Heart right ventricle (tissue), 16 donors: Measurements from ENCODE around the gene DLG4. TPM values are rescaled to one million over a fixed set of nuclear protein-coding genes. Genes with fewer than 3 reads are reported as not detected.

ENCODE experiments used
- ATAC-seq, 8 donors: fragments of 200-7000 bp; cut with Tn5 transposase; one replicate each; pipeline ENCODE4 v1.9.1; 2020; ENCODE audit warnings: mild to moderate bottlenecking in 8 of 8, moderate library complexity in 8 of 8, moderate number of reproducible peaks in 1 of 8
- DNase-seq, 2 donors: peaks; one replicate each; pipeline ENCODE4 v3.0.0-alpha.2; 2020
- H3K27ac ChIP-seq, 10 donors: fragments of 200-600 bp; sonication (generic) in 2 of 10; one replicate each; pipeline versions ENCODE4 v1.5.0 to v1.8.0; 2020 to 2022; ENCODE audit warnings: mild to moderate bottlenecking in 3 of 10
- H3K27me3 ChIP-seq, 7 donors: fragments of 200-600 bp; one replicate each; pipeline ENCODE4 v1.8.0; 2021 to 2022; ENCODE audit warnings: mild to moderate bottlenecking in 2 of 7
- H3K36me3 ChIP-seq, 9 donors: fragments of 200-600 bp; sonication (generic) in 1 of 9; one replicate each; pipeline versions ENCODE4 v1.5.0 to v1.8.0; 2020 to 2022; ENCODE audit warnings: mild to moderate bottlenecking in 2 of 9
- H3K4me1 ChIP-seq, 9 donors: fragments of 200-600 bp; sonication (generic) in 1 of 9; one replicate each; pipeline versions ENCODE4 v1.5.0 to v1.8.0; 2020 to 2022; ENCODE audit warnings: mild to moderate bottlenecking in 4 of 9
- H3K4me3 ChIP-seq, 10 donors: fragments of 200-600 bp; sonication (generic) in 2 of 10; one replicate each; pipeline versions ENCODE4 v1.5.0 to v1.8.0; 2020 to 2022; ENCODE audit warnings: mild to moderate bottlenecking in 7 of 10, moderate library complexity in 2 of 10
- H3K9me3 ChIP-seq, 11 donors: fragments of 200-600 bp in 10 of 11; sonication (generic) in 2 of 11; one replicate each; pipeline versions ENCODE4 v1.5.0 to v1.8.0; 2013 to 2022; ENCODE audit warnings: mild to moderate bottlenecking in 2 of 11, control low read depth in 1 of 11, moderate library complexity in 1 of 11
- CTCF ChIP-seq, 9 donors: fragments of 200-600 bp; sonication (generic) in 2 of 9; IDR thresholded peaks; one replicate each; pipeline versions ENCODE4 v1.5.0 to v1.8.0; 2021 to 2022; ENCODE audit warnings: antibody characterized with exemption in 9 of 9, mild to moderate bottlenecking in 5 of 9, moderate library complexity in 1 of 9
- WGBS, 2 donors: extraction: QIAGEN DNeasy Blood & Tissue Kit; methylation state at CpG; one replicate each; pipeline ENCODE4 v1.1.7; 2013; ENCODE audit warnings: inconsistent platforms in 1 of 2; 5-methylcytosine and 5-hydroxymethylcytosine counted together
- intact Hi-C, 10 donors: fragments of 100-400 bp; cut with DNase I; formaldehyde crosslinking; loops; one replicate each; pipeline versions ENCODE4 v1.11.1 to v1.14.2; 2022
- polyA plus RNA-seq, 2 donors: library from polyadenylated mRNA; stranded (reverse); fragments of 200-250 nt; gene quantifications; one replicate each; pipeline ENCODE4 v1.2.3, GENCODE V29; 2013
- total RNA-seq, 10 donors: library from RNA; stranded (reverse); fragmentation: NEBNext Ultra II Directional in 3 of 10; extraction: Animal tissue kit (Norgen Biotek cat#: 25700) in 3 of 10; gene quantifications; one replicate each; pipeline versions ENCODE4 v1.2.1 to v1.2.4, GENCODE V29; 2021 to 2023
- donor health status: Arrhythmogenic right ventricular cardiomyopathy.
- donor health status: ischemic (EF 13 %, LVEDD 7.1; RV severe dilation, severe dysfunction).
- donor health status: healthy with polysubstance abuse.
- donor health status: DM: no; HTN: yes; CAD: no.
- donor health status: DM: no; HTN: no; CAD: no.
- donor health status: ischemic (EF 25% LVEDD 6.9; RV normal size, moderate dysfunction).
- donor health status: ischemic (EF 25% LVEDD 5.7; RV mildly dilated, moderate dysfunction).
- donor health status: healthy.
- donor health status: DM: yes; HTN: yes; CAD: no.
- donor health status: Ischemic cardiomyopathy.
- donor health status: ischemic (EF 35%, LVEDD 5.7; RV mildly dilated, moderate dysfunction).
- donor health status: nonischemic (EF 11% LVEDD 7.7; RV severe dilation, severe dysfunction).
- donor health status: DM: yes; HTN: yes; CAD: no.
- donor health status: PGD.
- donor health status: ischemic (EF 29% LVEDD 5.4; RV normal size, mild dysfunction).
- donor health status: nonischemic (EF 23%, LVEDD 6.1; RV moderate dilation, normal function).

Gene DLG4
- total and polyA plus RNA-seq, 12 donors: 5.4 to 27.8 (median 16.7) TPM

DNA sequence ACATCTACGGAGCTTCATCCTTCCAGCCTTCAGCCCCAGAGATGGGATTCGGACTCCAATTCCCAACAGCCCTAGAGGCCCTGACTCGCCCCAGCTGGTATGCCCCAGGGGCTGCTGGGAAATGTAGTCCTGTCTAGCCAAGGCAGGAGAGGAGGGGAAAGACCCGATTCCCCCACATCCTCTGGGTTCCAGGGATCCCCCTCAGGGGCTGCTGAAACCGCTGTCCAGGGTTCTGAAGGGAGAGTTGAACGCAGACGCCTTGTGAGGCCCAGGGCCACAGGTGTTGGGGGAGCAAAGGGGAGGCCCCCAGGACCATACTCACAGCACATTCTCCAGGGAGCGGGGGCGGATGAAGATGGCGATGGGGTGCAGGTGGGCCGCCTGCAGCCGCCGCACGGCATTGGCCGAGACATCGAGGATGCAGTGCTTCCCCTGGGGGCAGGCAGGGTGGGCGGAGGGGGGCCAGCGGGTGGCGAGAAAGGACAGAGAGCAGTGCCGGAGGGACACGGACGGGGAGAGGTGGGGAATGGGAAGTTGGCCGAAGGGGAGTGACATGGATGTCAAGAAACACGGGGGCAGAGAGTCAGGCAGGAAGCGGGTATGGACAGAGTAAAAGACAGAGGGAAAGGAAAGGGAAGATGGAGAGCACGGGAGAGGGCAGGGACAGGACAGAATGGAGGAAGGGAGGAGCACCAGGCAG, 27.9 kb downstream of the DLG4 start:
- intact Hi-C loops: no loop called here
- DNase-seq (peak in 1 of 2 donors; percentile 63), ATAC-seq (peak; percentile 52 to 82 (median 77))
- no peaks in the 10 kb centered on the region for H3K4me1 ChIP-seq
- no peaks in the 10 kb centered on the region for H3K27me3 ChIP-seq
- H3K27ac ChIP-seq: no peak overlapping the region
- TF ChIP-seq CTCF (IDR thresholded peaks at IDR 0.05): no peak
- no peaks in the 10 kb centered on the region for H3K9me3 ChIP-seq
- WGBS, 2 donors: 61 to 73% methylated on average over 26 of the region's 26 CpGs
- no peak overlapping the region for H3K4me3 ChIP-seq
- peaks cover 0 to 58% (median 17%) of the 10 kb centered on the region in 9 donors for H3K36me3 ChIP-seq

- DNase-seq: no peak
- WGBS, 2 donors: 88 to 91% methylated on average over 12 of the region's 12 CpGs
- no peaks in the 10 kb centered on the region for H3K9me3 ChIP-seq
- H3K27ac ChIP-seq: no peak overlapping the region
- TF ChIP-seq CTCF (IDR thresholded peaks at IDR 0.05): no peak
- intact Hi-C loops: no loop called here
- no peaks in the 10 kb centered on the region for H3K4me1 ChIP-seq
- peak in 3 of 8 donors; percentile 4 to 13 (median 5) for ATAC-seq
- no peak overlapping the region for H3K4me3 ChIP-seq
- no peaks in the 10 kb centered on the region for H3K27me3 ChIP-seq
- peaks cover 0 to 52% (median 11%) of the 10 kb centered on the region in 9 donors for H3K36me3 ChIP-seq
Measured at GRCh38 chr17:7191069-7191468, 28.6 kb downstream of the DLG4 start.

GRCh38 chr17:7190276-7190917, 29.2 kb downstream of the DLG4 start:
- no peak overlapping the region for H3K27ac ChIP-seq
- H3K36me3 ChIP-seq: peaks cover 0 to 45% (median 5%) of the 10 kb centered on the region in 9 donors
- peak in 1 of 8 donors; percentile 10 for ATAC-seq
- no peak for DNase-seq
- intact Hi-C loops: no loop called here
- H3K9me3 ChIP-seq: no peaks in the 10 kb centered on the region
- 87 to 89% methylated on average over 14 of the region's 14 CpGs for WGBS, 2 donors
- H3K27me3 ChIP-seq: no peaks in the 10 kb centered on the region
- no peak for TF ChIP-seq CTCF (IDR thresholded peaks at IDR 0.05)
- no peaks in the 10 kb centered on the region for H3K4me1 ChIP-seq
- H3K4me3 ChIP-seq: no peak overlapping the region

DNA sequence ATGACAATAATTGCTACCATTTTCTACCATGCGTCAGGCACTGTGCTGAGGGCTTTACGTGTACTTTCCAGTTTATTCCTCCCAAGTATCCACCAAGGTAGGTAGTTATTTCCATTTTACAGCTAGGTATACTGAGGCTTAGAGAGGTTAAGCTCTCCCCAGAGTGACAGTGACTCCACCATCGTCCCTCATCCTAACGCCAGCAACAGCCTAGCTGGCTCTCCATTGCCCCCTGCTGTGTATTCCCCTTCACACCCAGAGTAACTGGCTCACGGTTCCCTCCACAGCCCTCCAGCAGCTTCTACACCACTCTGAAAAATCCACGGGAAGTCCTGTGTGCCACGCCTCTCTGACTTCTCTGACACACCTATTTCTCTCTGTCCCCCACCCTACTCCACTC, 33.4 kb downstream of the DLG4 start:
- 59 to 66% methylated on average over 7 of the region's 7 CpGs for WGBS, 2 donors
- H3K27me3 ChIP-seq: no peaks in the 10 kb centered on the region
- H3K27ac ChIP-seq: no peak overlapping the region
- peak in 4 of 9 donors; percentile 9 to 33 (median 12) for TF ChIP-seq CTCF (IDR thresholded peaks at IDR 0.05)
- H3K4me1 ChIP-seq: peaks cover 0 to 4% (median 0%) of the 10 kb centered on the region in 9 donors
- no peak overlapping the region for H3K4me3 ChIP-seq
- no peaks in the 10 kb centered on the region for H3K9me3 ChIP-seq
- ATAC-seq (no peak), DNase-seq (no peak)
- intact Hi-C loops: no loop called here
- peaks cover 0 to 13% (median 0%) of the 10 kb centered on the region in 9 donors for H3K36me3 ChIP-seq
